DMS114 treated with DMSO at 0.1 percent for 48 hours (cell line): Measurements from ENCODE around the gene ZNF550.
"Not testable (repeated sequence)": the region's sequence is repeated elsewhere in the genome, so short reads cannot be mapped to it uniquely, and the experiment has no call there.

ENCODE experiments used
- DNase-seq: peaks from one replicate; lab custom pipeline; 2025; ENCODE audit not compliant: unreplicated experiment; lab: John Stamatoyannopoulos, UW

Gene ZNF550

GRCh38 chr19:57537953-57538547 lies 21.6 kb downstream of the ZNF550 start:
- no peak for DNase-seq

GRCh38 chr19:57527136-57527881 lies 32.4 kb downstream of the ZNF550 start, which contains the start of gene ZNF549:
ZNF549 (plus strand) TSS chr19:57527356; CDS start chr19:57527574, 218 bp downstream.
- DNase-seq, result peak; percentile 92

GRCh38 chr19:57518021-57518420 lies 41.6 kb downstream of the ZNF550 start:
- DNase-seq, result not testable (repeated sequence)

GRCh38 chr19:57515255-57515654 lies 44.4 kb downstream of the ZNF550 start:
- no peak for DNase-seq

GRCh38 chr19:57512845-57513244 lies 46.8 kb downstream of the ZNF550 start:
- no peak for DNase-seq

GRCh38 chr19:57511484-57511883 lies 48.2 kb downstream of the ZNF550 start:
- no peak for DNase-seq

GRCh38 chr19:57506163-57506562 lies 53.5 kb downstream of the ZNF550 start:
- no peak for DNase-seq

GRCh38 chr19:57500400-57500799 lies 59.3 kb downstream of the ZNF550 start:
- DNase-seq, result not testable (repeated sequence)

- peak; percentile 92 for DNase-seq
These were observed 59.8 kb downstream of the ZNF550 start, which contains the start of gene ZNF773 for GRCh38 chr19:57499680-57500395. ZNF773 (plus strand) TSS chr19:57499938; CDS start chr19:57500081, 143 bp downstream.

GRCh38 chr19:57499332-57499679 lies 60.4 kb downstream of the ZNF550 start:
- DNase-seq, result not testable (repeated sequence)

GRCh38 chr19:57488299-57488644 lies 71.4 kb downstream of the ZNF550 start:
- not testable (repeated sequence) for DNase-seq

GRCh38 chr19:57487477-57488298 lies 72.0 kb downstream of the ZNF550 start, which contains the start of gene ZNF419:
ZNF419 (plus strand) TSS chr19:57487750; CDS start chr19:57487951, 201 bp downstream.
- DNase-seq, result peak; percentile 80
